Skin of body (tissue), 3 donors: ENCODE results near the gene TEKT3. TPM values are rescaled to one million over a fixed set of nuclear protein-coding genes. Genes with fewer than 3 reads are reported as not detected.

Experiments used
- DNase-seq: peaks from one replicate; lab custom pipeline; 2025; lab: John Stamatoyannopoulos, UW
- small RNA-seq: library from RNA; depleted of rRNA; stranded (forward); fragments of <200 nt; gene quantifications from one replicate; pipeline ENCODE3, GENCODE V24; 2014; ENCODE audit warnings: low replicate concordance
- total RNA-seq: library from RNA; depleted of rRNA; stranded (reverse); fragments of >200 nt; gene quantifications from one replicate; pipeline ENCODE4 v1.2.3, GENCODE V29; 2014

The TEKT3 gene
- total RNA-seq, 1 donor from 2014 or later, result 1.4 TPM

GRCh38 chr17:15266325-15267125 lies 74.9 kb downstream of the TEKT3 start:
- no peak for DNase-seq

GRCh38 chr17:15265131-15265530 lies 76.3 kb downstream of the TEKT3 start, which contains the start of gene PMP22:
TSS of gene PMP22 (minus strand) at chr17:15265326. CDS start at chr17:15260727, 4,599 bp downstream.
- DNase-seq, result no peak

- DNase-seq, result no peak
These were observed 76.9 kb downstream of the TEKT3 start for GRCh38 chr17:15264542-15264941.

- DNase-seq, result no peak
These were observed 77.7 kb downstream of the TEKT3 start for GRCh38 chr17:15263680-15264079.

- peak; percentile 61 for DNase-seq
These were observed 78.2 kb downstream of the TEKT3 start for GRCh38 chr17:15263206-15263579.

GRCh38 chr17:15262291-15263205 lies 78.8 kb downstream of the TEKT3 start:
- DNase-seq, result peak; percentile 95

GRCh38 chr17:15261802-15262290 lies 79.6 kb downstream of the TEKT3 start:
- peak; percentile 42 for DNase-seq

GRCh38 chr17:15261258-15261801 lies 80.1 kb downstream of the TEKT3 start:
- peak; percentile 60 for DNase-seq

GRCh38 chr17:15260376-15261257 lies 80.8 kb downstream of the TEKT3 start:
- DNase-seq, result peak; percentile 97

GRCh38 chr17:15257796-15258512 lies 83.4 kb downstream of the TEKT3 start:
- no peak for DNase-seq

- DNase-seq, result peak; percentile 83
These were observed 84.1 kb downstream of the TEKT3 start for GRCh38 chr17:15257258-15257788.

- DNase-seq, result no peak
These were observed 84.7 kb downstream of the TEKT3 start for GRCh38 chr17:15256689-15257088.

- DNase-seq, result no peak
These were observed 85.5 kb downstream of the TEKT3 start for GRCh38 chr17:15255713-15256454.

Small RNA genes within 50 kb of the gene (small RNA-seq; reads per million reads assigned to genes)
- gene RNU6-799P, result not detected

Other genes starting within 250 kb of the TEKT3 start
- gene PMP22, start 76.3 kb downstream of the TEKT3 start, total RNA-seq, result 91.3 TPM
- 5.7 TPM for gene CDRT4, start 126.0 kb upstream of the TEKT3 start, total RNA-seq
- gene TVP23C, start 221.9 kb upstream of the TEKT3 start, total RNA-seq, result 38.2 TPM